H9 (cell line): Measurements from ENCODE around the gene HIRA. TPM values are rescaled to one million over a fixed set of nuclear protein-coding genes. Genes with fewer than 3 reads are reported as not detected.

Experiments used
- DNase-seq: peaks from one replicate; pipeline ENCODE4 v3.0.0-alpha.2; 2017
- H2AFZ ChIP-seq: one replicate; pipeline ENCODE4 v1.6.1; 2013; ENCODE audit warnings: mild to moderate bottlenecking, low read length, control low read depth, moderate library complexity
- H2AK5ac ChIP-seq: 2 replicates; pipeline ENCODE4 v1.6.1; 2013; ENCODE audit warnings: low read length, control low read depth, mixed read lengths; ENCODE audit not compliant: insufficient read length
- H2BK120ac ChIP-seq: one replicate; pipeline ENCODE4 v1.6.1; 2013; ENCODE audit warnings: low read depth, mild to moderate bottlenecking, low read length, control low read depth, inconsistent platforms; ENCODE audit not compliant: poor library complexity, severe bottlenecking
- H2BK12ac ChIP-seq: 2 replicates; pipeline ENCODE4 v1.6.1; 2013; ENCODE audit warnings: low read length, control low read depth, mixed read lengths, low read depth; ENCODE audit not compliant: insufficient read length
- H2BK15ac ChIP-seq: 2 replicates; pipeline ENCODE4 v1.6.1; 2013; ENCODE audit warnings: low read depth, low read length, control low read depth
- H2BK20ac ChIP-seq: one replicate; pipeline ENCODE4 v1.6.1; 2013; ENCODE audit warnings: low read depth, mild to moderate bottlenecking, low read length, control low read depth, inconsistent platforms; ENCODE audit not compliant: poor library complexity, severe bottlenecking
- H2BK5ac ChIP-seq: 2 replicates; pipeline ENCODE4 v1.6.1; 2013; ENCODE audit warnings: low read length, control low read depth, mixed read lengths; ENCODE audit not compliant: insufficient read length
- H3K14ac ChIP-seq: 2 replicates; pipeline ENCODE4 v1.6.1; 2013; ENCODE audit warnings: low read length, control low read depth; ENCODE audit not compliant: insufficient read depth
- H3K18ac ChIP-seq: 2 replicates; pipeline ENCODE4 v1.6.1; 2013; ENCODE audit warnings: low read depth, mild to moderate bottlenecking, mixed read lengths, low read length, control low read depth; ENCODE audit not compliant: insufficient read length
- H3K23ac ChIP-seq: 2 replicates; pipeline ENCODE4 v1.6.1; 2013; ENCODE audit warnings: low read length, control low read depth, mixed read lengths, low read depth; ENCODE audit not compliant: insufficient read length
- H3K23me2 ChIP-seq: 2 replicates; pipeline ENCODE4 v1.6.1; 2013; ENCODE audit warnings: low read depth, mild to moderate bottlenecking, mixed read lengths, low read length, control low read depth; ENCODE audit not compliant: insufficient read length, poor library complexity, severe bottlenecking
- H3K27ac ChIP-seq: 2 replicates; pipeline ENCODE4 v1.5.1; 2013; ENCODE audit warnings: low read length, control low read depth, mixed read lengths, low read depth; ENCODE audit not compliant: insufficient read length
- H3K27me3 ChIP-seq: 2 replicates; pipeline ENCODE4 v1.6.1; 2013; ENCODE audit warnings: low read length, control low read depth, inconsistent platforms; ENCODE audit not compliant: insufficient read depth
- H3K4ac ChIP-seq: 2 replicates; pipeline ENCODE4 v1.6.1; 2013; ENCODE audit warnings: low read depth, mild to moderate bottlenecking, control low read depth, inconsistent platforms, low read length, moderate library complexity
- H3K4me1 ChIP-seq: 2 replicates; pipeline ENCODE4 v1.6.1; 2013; ENCODE audit warnings: low read length, control low read depth, inconsistent platforms; ENCODE audit not compliant: insufficient read depth
- H3K4me2 ChIP-seq: 2 replicates; pipeline ENCODE4 v1.6.1; 2013; ENCODE audit warnings: low read length, control low read depth, mixed read lengths; ENCODE audit not compliant: insufficient read length, insufficient read depth
- H3K56ac ChIP-seq: 2 replicates; pipeline ENCODE4 v1.6.1; 2013; ENCODE audit warnings: low read depth, mild to moderate bottlenecking, mixed read lengths, low read length, control low read depth; ENCODE audit not compliant: insufficient read length
- H3K79me1 ChIP-seq: 2 replicates; pipeline ENCODE4 v1.6.1; 2013; ENCODE audit warnings: low read depth, mild to moderate bottlenecking, moderate library complexity, low read length, control low read depth, inconsistent platforms; ENCODE audit not compliant: insufficient read depth, poor library complexity, severe bottlenecking
- H3K79me2 ChIP-seq: 2 replicates; pipeline ENCODE4 v1.6.1; 2013; ENCODE audit warnings: low read length, control low read depth, inconsistent platforms; ENCODE audit not compliant: insufficient read depth
- H3K9ac ChIP-seq: 2 replicates; pipeline ENCODE4 v1.6.1; 2013; ENCODE audit warnings: low read length, control low read depth, mixed read lengths; ENCODE audit not compliant: insufficient read length; ENCODE audit errors: extremely low read depth
- H3K9me3 ChIP-seq: one replicate; pipeline ENCODE4 v1.6.1; 2013; ENCODE audit warnings: low read depth, low read length, inconsistent platforms; ENCODE audit not compliant: control insufficient read depth
- H3T11ph ChIP-seq: one replicate; pipeline ENCODE4 v1.6.1; 2013; ENCODE audit warnings: mild to moderate bottlenecking, low read length, control low read depth, inconsistent platforms
- H4K20me1 ChIP-seq: one replicate; pipeline ENCODE4 v1.6.1; 2013; ENCODE audit not compliant: control insufficient read depth, insufficient read length, insufficient read depth
- H4K5ac ChIP-seq: 2 replicates; pipeline ENCODE4 v1.6.1; 2013; ENCODE audit warnings: low read depth, mild to moderate bottlenecking, mixed read lengths, low read length, control low read depth; ENCODE audit not compliant: insufficient read length
- H4K8ac ChIP-seq: replicated peaks from 2 replicates; pipeline ENCODE4 v1.6.1; 2013; ENCODE audit warnings: low read length, control low read depth, mixed read lengths, low read depth; ENCODE audit not compliant: insufficient read length
- H4K91ac ChIP-seq: 2 replicates; pipeline ENCODE4 v1.6.1; 2013; ENCODE audit warnings: low read depth, mild to moderate bottlenecking, moderate library complexity, mixed read lengths, low read length, control low read depth; ENCODE audit not compliant: insufficient read length
- H3K27ac Mint-ChIP-seq, 3 experiments: 2 replicates in 2 of 3; 3 replicates in 1 of 3; pipeline ENCODE4 v1.8.0; 2020 to 2021; ENCODE audit warnings: mixed read lengths in 3 of 3, mild to moderate bottlenecking in 1 of 3, moderate library complexity in 1 of 3
- H3K27me3 Mint-ChIP-seq: 2 replicates; pipeline ENCODE4 v1.8.0; 2021; ENCODE audit warnings: low read depth, mild to moderate bottlenecking, moderate library complexity, mixed read lengths
- H3K36me3 Mint-ChIP-seq, 3 experiments: 2 replicates in 2 of 3; 3 replicates in 1 of 3; pipeline ENCODE4 v1.8.0; 2020 to 2021; ENCODE audit warnings: low read depth in 3 of 3, mixed read lengths in 3 of 3; ENCODE audit not compliant: insufficient read depth in 1 of 3
- H3K4me1 Mint-ChIP-seq, 2 experiments: 2 replicates each; pipeline ENCODE4 v1.8.0; 2020; ENCODE audit warnings: mixed read lengths in 2 of 2
- H3K4me3 Mint-ChIP-seq, 2 experiments: 2 replicates in 1 of 2; 3 replicates in 1 of 2; pipeline ENCODE4 v1.8.0; 2020 to 2021; ENCODE audit warnings: mild to moderate bottlenecking in 2 of 2, mixed read lengths in 2 of 2, moderate library complexity in 1 of 2
- H3K9me3 Mint-ChIP-seq, 2 experiments: 2 replicates in 1 of 2; 3 replicates in 1 of 2; pipeline ENCODE4 v1.8.0; 2020; ENCODE audit warnings: mild to moderate bottlenecking in 2 of 2, mixed read lengths in 2 of 2, moderate library complexity in 1 of 2
- WGBS: extraction: QIAGEN DNeasy Blood & Tissue Kit; methylation state at CpG from one replicate; pipeline ENCODE4 v1.1.7; 2013; ENCODE audit warnings: missing lambda C conversion rate, low lambda C conversion rate, mixed read lengths; ENCODE audit not compliant: insufficient read length; ENCODE audit errors: extremely low coverage; 5-methylcytosine and 5-hydroxymethylcytosine counted together
- total RNA-seq: library from RNA; stranded (reverse); gene quantifications from 2 replicates; pipeline ENCODE4 v1.2.1, GENCODE V29; 2021
- TF ChIP-seq, protein P1 (sequence below): fragments of 200-600 bp; sonication (generic); conservative IDR thresholded peaks from 3 replicates; pipeline ENCODE4 v1.8.0; 2021; ENCODE audit warnings: antibody characterized with exemption, mild to moderate bottlenecking

Gene HIRA
- total RNA-seq, 1 experiment from 2014 or later, result 51.9 TPM

DNA sequence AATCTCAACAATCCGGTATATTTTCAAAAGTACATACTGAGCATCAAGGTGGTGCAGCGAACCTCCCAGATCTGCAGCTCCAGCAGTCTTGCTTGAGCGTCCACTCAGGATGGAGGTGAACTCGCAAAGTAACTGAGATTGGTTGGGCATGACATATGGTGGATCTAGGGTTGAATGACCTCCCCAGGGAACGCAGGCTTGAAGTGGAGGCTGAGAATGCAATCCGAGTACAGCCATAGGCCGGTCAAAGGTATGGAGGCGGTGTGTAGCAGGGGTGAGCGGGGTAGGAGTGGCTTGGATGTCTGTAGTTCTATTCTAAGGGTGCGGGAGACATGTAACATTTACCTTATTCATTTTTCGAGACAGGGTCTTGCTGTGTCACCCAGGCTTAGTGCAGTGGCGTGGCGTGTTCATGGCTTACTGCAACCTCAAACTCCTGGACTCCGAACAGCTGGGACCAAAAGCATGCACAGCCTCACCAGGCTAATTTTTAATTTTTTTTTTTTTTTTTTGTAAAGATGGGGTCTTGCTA is 16.6 kb upstream of the HIRA start:
- H3K27ac Mint-ChIP-seq, result peak overlapping the region; percentile 38 to 93 (median 68); a peak in 6 of 7 replicates
- Histone ChIP-seq H3K9ac (peak overlapping the region; percentile 87), H2BK12ac (no peak overlapping the region), H3K79me2 (no peaks in the 10 kb centered on the region; the same call in 1 of the 2 replicates), H3K4me2 (peak overlapping the region; percentile 91), H4K8ac (no peak overlapping the region), H3K23ac (no peak overlapping the region), H3K4ac (no peak overlapping the region), H2BK20ac (no peak overlapping the region), H3K4me1 (no peaks in the 10 kb centered on the region), H3K14ac (peak overlapping the region; percentile 82; the same call in 1 of the 2 replicates), H3K79me1 (no peaks in the 10 kb centered on the region), H3K18ac (peak overlapping the region; percentile 83), H2AK5ac (no peak overlapping the region), H4K20me1 (peaks cover 2% of the 10 kb centered on the region), H2BK15ac (no peak overlapping the region), H4K5ac (peak overlapping the region; percentile 84), H2AFZ (peak overlapping the region; percentile 35), H2BK5ac (no peak overlapping the region), H3K9me3 (no peaks in the 10 kb centered on the region), H4K91ac (no peak overlapping the region), H3K56ac (no peak overlapping the region), H3K27me3 (no peaks in the 10 kb centered on the region; the same call in 1 of the 2 replicates), H2BK120ac (no peak overlapping the region), H3K27ac (no peak overlapping the region), H3T11ph (no peak overlapping the region), H3K23me2 (peaks cover 9% of the 10 kb centered on the region)
- peaks cover 16 to 18% of the 10 kb centered on the region in 2 experiments for H3K4me1 Mint-ChIP-seq
- peak; percentile 47 for DNase-seq
- no peaks in the 10 kb centered on the region; a peak in 1 of 5 replicates for H3K9me3 Mint-ChIP-seq
- peak overlapping the region; percentile 84 to 97 for H3K4me3 Mint-ChIP-seq
- TF ChIP-seq, protein P1, sequence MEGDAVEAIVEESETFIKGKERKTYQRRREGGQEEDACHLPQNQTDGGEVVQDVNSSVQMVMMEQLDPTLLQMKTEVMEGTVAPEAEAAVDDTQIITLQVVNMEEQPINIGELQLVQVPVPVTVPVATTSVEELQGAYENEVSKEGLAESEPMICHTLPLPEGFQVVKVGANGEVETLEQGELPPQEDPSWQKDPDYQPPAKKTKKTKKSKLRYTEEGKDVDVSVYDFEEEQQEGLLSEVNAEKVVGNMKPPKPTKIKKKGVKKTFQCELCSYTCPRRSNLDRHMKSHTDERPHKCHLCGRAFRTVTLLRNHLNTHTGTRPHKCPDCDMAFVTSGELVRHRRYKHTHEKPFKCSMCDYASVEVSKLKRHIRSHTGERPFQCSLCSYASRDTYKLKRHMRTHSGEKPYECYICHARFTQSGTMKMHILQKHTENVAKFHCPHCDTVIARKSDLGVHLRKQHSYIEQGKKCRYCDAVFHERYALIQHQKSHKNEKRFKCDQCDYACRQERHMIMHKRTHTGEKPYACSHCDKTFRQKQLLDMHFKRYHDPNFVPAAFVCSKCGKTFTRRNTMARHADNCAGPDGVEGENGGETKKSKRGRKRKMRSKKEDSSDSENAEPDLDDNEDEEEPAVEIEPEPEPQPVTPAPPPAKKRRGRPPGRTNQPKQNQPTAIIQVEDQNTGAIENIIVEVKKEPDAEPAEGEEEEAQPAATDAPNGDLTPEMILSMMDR, result no peak
- no CpG with 5 or more reads among the region's 14 CpGs for WGBS
- peaks cover 19% of the 10 kb centered on the region for H3K27me3 Mint-ChIP-seq
- peaks cover 14 to 61% (median 42%) of the 10 kb centered on the region in 3 experiments for H3K36me3 Mint-ChIP-seq
